Gastrocnemius medialis (tissue), 4 donors: ENCODE data around the gene UNC5C. TPM values are rescaled to one million over a fixed set of nuclear protein-coding genes. Genes with fewer than 3 reads are reported as not detected.

Experiments
- ATAC-seq, 2 donors: fragments of 150-250 bp; one replicate each; pipeline ENCODE4 v1.9.1; 2016
- DNase-seq, 2 donors: peaks; one replicate each; pipeline ENCODE4 v3.0.0-alpha.2; 2019
- H3K27ac ChIP-seq, 4 donors: fragments of 200-600 bp; sonication (generic); 1 replicate in 1 of 4; 2 replicates in 3 of 4; pipeline ENCODE4 v1.5.1; 2016 to 2018; ENCODE audit warnings: mild to moderate bottlenecking in 2 of 4, moderate library complexity in 1 of 4
- H3K27me3 ChIP-seq, 3 donors: fragments of 200-600 bp; sonication (generic) in 2 of 3; 1 replicate in 1 of 3; 2 replicates in 2 of 3; pipeline versions ENCODE4 v1.5.1 to v1.6.0; 2016 to 2019; ENCODE audit warnings: mild to moderate bottlenecking in 1 of 3, moderate library complexity in 1 of 3
- H3K36me3 ChIP-seq, 2 donors: fragments of 200-600 bp; sonication (generic) in 1 of 2; one replicate each; pipeline ENCODE4 v1.5.1; 2017 to 2018
- H3K4me1 ChIP-seq, 2 donors: fragments of 200-600 bp; sonication (generic) in 1 of 2; one replicate each; pipeline ENCODE4 v1.5.1; 2016 to 2017; ENCODE audit warnings: mild to moderate bottlenecking in 2 of 2
- H3K4me3 ChIP-seq, 4 donors: fragments of 200-600 bp; sonication (generic) in 3 of 4; 1 replicate in 1 of 4; 2 replicates in 3 of 4; pipeline ENCODE4 v1.5.1; 2016 to 2019; ENCODE audit warnings: mild to moderate bottlenecking in 2 of 4
- H3K9me3 ChIP-seq, 3 donors: fragments of 200-600 bp; sonication (generic) in 2 of 3; 1 replicate in 1 of 3; 2 replicates in 2 of 3; pipeline ENCODE4 v1.5.1; 2016 to 2019
- POLR2A ChIP-seq, 2 donors: fragments of 450-650 bp; IDR thresholded peaks; one replicate each; pipeline ENCODE4 v1.6.1; 2017; ENCODE audit warnings: antibody characterized with exemption in 2 of 2, mild to moderate bottlenecking in 2 of 2, moderate library complexity in 2 of 2
- in situ Hi-C, 4 donors: fragments of 200-750 bp; cut with MboI; loops; one replicate each; pipeline versions ENCODE4 v1.15.0 to v1.8.0; 2017; ENCODE audit warnings: low sequenced_read_pairs in 4 of 4
- intact Hi-C: fragments of 100-400 bp; cut with DNase I; formaldehyde crosslinking; loops from one replicate; pipeline ENCODE4 v1.15.1; 2023; ENCODE audit warnings: low total_unique reads
- total RNA-seq, 4 donors: library from RNA; depleted of rRNA; stranded (reverse); fragments of >200 nt; gene quantifications; one replicate each; pipeline versions ENCODE4 v1.1.0 to v1.2.3, GENCODE V29; 2016
- TF ChIP-seq, protein P1 (sequence below), 5 experiments: fragments of 450-650 bp in 3 of 5; fragments of 200-600 bp in 2 of 5; sonication (generic) in 2 of 5; IDR thresholded peaks in 4 of 5; conservative IDR thresholded peaks in 1 of 5; 1 replicate in 4 of 5; 2 replicates in 1 of 5; pipeline ENCODE4 v1.5.1; 2016 to 2019; ENCODE audit warnings: antibody characterized with exemption in 5 of 5, mild to moderate bottlenecking in 3 of 5, moderate library complexity in 3 of 5

Gene UNC5C
- total RNA-seq, 4 donors from 2014 or later, result 0.07 to 0.33 (median 0.23) TPM; not detected in 1

DNA sequence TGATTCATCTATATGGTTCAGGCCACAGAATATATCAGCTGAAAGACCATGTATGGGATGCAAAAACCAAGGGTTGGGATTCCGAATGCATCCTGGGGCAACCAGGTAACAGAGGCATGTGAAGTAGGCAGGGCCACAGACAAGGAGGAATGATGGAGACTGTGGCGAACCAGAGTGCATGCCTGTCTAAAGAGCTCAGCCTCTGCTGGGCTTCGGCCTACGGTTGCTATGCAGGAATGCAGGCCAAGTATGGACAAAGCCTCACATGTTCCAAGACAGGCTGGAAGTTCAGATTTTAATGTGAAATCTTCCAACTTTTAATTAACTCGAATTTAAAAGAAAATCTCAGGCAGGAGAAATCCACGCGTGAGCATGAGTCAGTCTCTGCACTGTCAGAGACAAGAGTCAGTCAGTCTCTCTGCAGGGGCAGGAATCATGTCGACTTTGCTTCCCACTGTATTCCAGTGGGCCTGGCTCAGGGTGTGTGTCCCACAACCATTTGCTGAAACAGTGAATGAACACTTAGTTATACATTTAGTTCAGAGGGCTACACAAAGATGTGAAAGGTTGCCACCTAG is 344.4 kb downstream of the UNC5C start:
- H3K9me3 ChIP-seq, result no peaks in the 10 kb centered on the region
- H3K27ac ChIP-seq, result no peak overlapping the region
- H3K27me3 ChIP-seq, result no peaks in the 10 kb centered on the region
- no peak for ATAC-seq
- in situ Hi-C loops, result no loop called here
- intact Hi-C loops, result no loop called here
- H3K4me3 ChIP-seq, result no peak overlapping the region
- H3K4me1 ChIP-seq, result no peaks in the 10 kb centered on the region
- H3K36me3 ChIP-seq, result no peaks in the 10 kb centered on the region
- no peak for DNase-seq
- TF ChIP-seq, protein P1, sequence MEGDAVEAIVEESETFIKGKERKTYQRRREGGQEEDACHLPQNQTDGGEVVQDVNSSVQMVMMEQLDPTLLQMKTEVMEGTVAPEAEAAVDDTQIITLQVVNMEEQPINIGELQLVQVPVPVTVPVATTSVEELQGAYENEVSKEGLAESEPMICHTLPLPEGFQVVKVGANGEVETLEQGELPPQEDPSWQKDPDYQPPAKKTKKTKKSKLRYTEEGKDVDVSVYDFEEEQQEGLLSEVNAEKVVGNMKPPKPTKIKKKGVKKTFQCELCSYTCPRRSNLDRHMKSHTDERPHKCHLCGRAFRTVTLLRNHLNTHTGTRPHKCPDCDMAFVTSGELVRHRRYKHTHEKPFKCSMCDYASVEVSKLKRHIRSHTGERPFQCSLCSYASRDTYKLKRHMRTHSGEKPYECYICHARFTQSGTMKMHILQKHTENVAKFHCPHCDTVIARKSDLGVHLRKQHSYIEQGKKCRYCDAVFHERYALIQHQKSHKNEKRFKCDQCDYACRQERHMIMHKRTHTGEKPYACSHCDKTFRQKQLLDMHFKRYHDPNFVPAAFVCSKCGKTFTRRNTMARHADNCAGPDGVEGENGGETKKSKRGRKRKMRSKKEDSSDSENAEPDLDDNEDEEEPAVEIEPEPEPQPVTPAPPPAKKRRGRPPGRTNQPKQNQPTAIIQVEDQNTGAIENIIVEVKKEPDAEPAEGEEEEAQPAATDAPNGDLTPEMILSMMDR (IDR thresholded peaks at IDR 0.05 in 4 of 5, conservative IDR thresholded peaks at IDR 0.05 in 1 of 5), result no peak
- TF ChIP-seq POLR2A (IDR thresholded peaks at IDR 0.05), result no peak

DNA sequence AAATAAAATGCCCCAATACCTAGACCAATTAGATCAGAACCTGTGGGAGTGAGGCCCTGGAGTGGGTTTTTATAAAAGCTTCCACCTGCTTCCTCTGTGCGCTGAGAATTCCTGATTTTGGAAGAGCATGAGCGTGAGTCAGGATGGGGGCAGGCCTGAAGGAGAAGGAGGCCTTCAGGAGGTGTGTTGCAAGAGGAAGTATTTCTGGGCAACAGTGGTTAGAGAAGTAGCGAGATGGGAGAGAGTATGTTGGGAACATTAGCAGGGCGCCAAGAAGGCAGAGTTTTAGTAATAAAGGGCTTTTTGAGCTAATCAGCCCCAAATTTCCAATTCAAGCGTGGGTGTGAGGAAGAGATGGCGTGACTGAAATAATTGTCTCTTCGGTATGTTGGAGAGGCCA is 349.8 kb downstream of the UNC5C start:
- Histone ChIP-seq H3K4me3 (no peak overlapping the region), H3K27me3 (no peaks in the 10 kb centered on the region), H3K4me1 (no peaks in the 10 kb centered on the region), H3K27ac (no peak overlapping the region), H3K9me3 (no peaks in the 10 kb centered on the region), H3K36me3 (no peaks in the 10 kb centered on the region)
- no peak for TF ChIP-seq POLR2A (IDR thresholded peaks at IDR 0.05)
- TF ChIP-seq, protein P1 (IDR thresholded peaks at IDR 0.05 in 4 of 5, conservative IDR thresholded peaks at IDR 0.05 in 1 of 5), result no peak
- ATAC-seq (no peak), DNase-seq (no peak)
- in situ Hi-C loops (no loop called here), intact Hi-C loops (no loop called here)

GRCh38 chr4:95197353-95197752 is 351.4 kb downstream of the UNC5C start:
- ATAC-seq (no peak), DNase-seq (no peak)
- Histone ChIP-seq H3K36me3 (no peaks in the 10 kb centered on the region), H3K27me3 (no peaks in the 10 kb centered on the region), H3K4me1 (no peaks in the 10 kb centered on the region), H3K9me3 (no peaks in the 10 kb centered on the region), H3K4me3 (no peak overlapping the region), H3K27ac (no peak overlapping the region)
- in situ Hi-C loops (no loop called here), intact Hi-C loops (no loop called here)
- no peak for TF ChIP-seq POLR2A (IDR thresholded peaks at IDR 0.05)
- TF ChIP-seq, protein P1 (IDR thresholded peaks at IDR 0.05 in 4 of 5, conservative IDR thresholded peaks at IDR 0.05 in 1 of 5), result no peak

DNA sequence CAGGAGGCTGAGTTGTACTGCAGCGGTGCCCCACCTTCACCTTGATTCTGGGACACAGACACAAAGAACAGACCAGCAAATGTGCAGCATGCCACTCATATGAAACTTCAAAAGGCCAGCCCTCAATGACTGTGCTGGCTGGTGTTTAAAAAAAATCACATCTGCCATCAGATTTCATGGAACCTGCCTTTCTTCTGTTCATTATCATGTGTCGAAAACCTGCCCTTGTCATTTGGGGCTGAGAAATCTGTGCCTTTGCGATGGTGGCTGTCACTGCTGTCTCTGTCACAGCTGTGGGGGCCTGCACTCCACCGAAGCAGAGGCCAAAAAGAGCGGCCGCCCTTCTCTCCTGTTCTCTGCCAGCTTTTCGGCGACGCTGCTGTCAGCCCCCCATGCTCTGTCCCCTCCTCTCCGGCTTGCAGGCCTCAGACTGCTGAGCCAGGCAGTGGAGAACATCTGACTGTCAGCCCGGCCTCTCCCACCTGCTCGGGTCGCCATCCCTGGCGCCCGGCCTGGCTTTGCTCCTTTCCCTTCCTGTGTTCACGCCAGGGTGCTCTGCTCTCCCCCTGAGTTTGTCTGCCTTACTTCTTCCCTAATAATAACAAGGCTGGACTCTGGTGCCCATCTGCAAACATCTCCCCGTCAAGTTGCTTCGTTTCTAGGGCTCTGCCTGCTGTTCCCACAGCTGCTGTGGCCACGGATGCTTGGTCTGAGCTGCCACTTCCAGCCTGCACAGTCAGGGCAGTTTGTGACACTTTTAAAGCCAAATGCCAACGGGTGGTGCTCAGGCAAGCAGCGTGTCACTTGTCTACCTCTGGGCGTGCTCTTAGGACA is 355.2 kb downstream of the UNC5C start:
- no peak for ATAC-seq

More for the DNA sequence above, 355.2 kb downstream of the UNC5C start:
- H3K27ac ChIP-seq, result no peak overlapping the region
- no peaks in the 10 kb centered on the region for H3K36me3 ChIP-seq
- no peak overlapping the region for H3K4me3 ChIP-seq
- H3K9me3 ChIP-seq, result no peaks in the 10 kb centered on the region
- no peaks in the 10 kb centered on the region for H3K4me1 ChIP-seq
- no peaks in the 10 kb centered on the region for H3K27me3 ChIP-seq
- intact Hi-C loops, result no loop called here
- TF ChIP-seq, protein P1 (IDR thresholded peaks at IDR 0.05 in 4 of 5, conservative IDR thresholded peaks at IDR 0.05 in 1 of 5), result no peak
- no peak for TF ChIP-seq POLR2A (IDR thresholded peaks at IDR 0.05)
- in situ Hi-C loops, result no loop called here
- no peak for DNase-seq
